Fibroblast of mammary gland (primary cell): ENCODE results near the gene ZNF532.
"Not testable (repeated sequence)": the region's sequence is repeated elsewhere in the genome, so short reads cannot be mapped to it uniquely, and the experiment has no call there.

ENCODE experiments used
- DNase-seq: peaks from one replicate; pipeline ENCODE4 v3.0.0-alpha.2; 2010; ENCODE audit warnings: low read depth
- H3K4me3 ChIP-seq: 2 replicates; pipeline ENCODE4 v1.5.1; 2011; ENCODE audit warnings: low read depth, mild to moderate bottlenecking, low read length, moderate library complexity; ENCODE audit not compliant: control insufficient read depth
- TF ChIP-seq, protein P1 (sequence below): conservative IDR thresholded peaks from 2 replicates; pipeline ENCODE4 v1.5.1; 2011; ENCODE audit warnings: low read depth, low read length, inconsistent platforms; ENCODE audit not compliant: control insufficient read depth, insufficient read depth

ZNF532 gene, protein sequence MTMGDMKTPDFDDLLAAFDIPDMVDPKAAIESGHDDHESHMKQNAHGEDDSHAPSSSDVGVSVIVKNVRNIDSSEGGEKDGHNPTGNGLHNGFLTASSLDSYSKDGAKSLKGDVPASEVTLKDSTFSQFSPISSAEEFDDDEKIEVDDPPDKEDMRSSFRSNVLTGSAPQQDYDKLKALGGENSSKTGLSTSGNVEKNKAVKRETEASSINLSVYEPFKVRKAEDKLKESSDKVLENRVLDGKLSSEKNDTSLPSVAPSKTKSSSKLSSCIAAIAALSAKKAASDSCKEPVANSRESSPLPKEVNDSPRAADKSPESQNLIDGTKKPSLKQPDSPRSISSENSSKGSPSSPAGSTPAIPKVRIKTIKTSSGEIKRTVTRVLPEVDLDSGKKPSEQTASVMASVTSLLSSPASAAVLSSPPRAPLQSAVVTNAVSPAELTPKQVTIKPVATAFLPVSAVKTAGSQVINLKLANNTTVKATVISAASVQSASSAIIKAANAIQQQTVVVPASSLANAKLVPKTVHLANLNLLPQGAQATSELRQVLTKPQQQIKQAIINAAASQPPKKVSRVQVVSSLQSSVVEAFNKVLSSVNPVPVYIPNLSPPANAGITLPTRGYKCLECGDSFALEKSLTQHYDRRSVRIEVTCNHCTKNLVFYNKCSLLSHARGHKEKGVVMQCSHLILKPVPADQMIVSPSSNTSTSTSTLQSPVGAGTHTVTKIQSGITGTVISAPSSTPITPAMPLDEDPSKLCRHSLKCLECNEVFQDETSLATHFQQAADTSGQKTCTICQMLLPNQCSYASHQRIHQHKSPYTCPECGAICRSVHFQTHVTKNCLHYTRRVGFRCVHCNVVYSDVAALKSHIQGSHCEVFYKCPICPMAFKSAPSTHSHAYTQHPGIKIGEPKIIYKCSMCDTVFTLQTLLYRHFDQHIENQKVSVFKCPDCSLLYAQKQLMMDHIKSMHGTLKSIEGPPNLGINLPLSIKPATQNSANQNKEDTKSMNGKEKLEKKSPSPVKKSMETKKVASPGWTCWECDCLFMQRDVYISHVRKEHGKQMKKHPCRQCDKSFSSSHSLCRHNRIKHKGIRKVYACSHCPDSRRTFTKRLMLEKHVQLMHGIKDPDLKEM (N-terminal part only)

GRCh38 chr18:58864146-58865032, at the start of gene ZNF532:
ZNF532 (plus strand) TSS chr18:58864877. CDS start in a region left out here.
- peak within 1 kb of the TSS; percentile 6 for H3K4me3 ChIP-seq
- DNase-seq = peak; percentile 69
- TF ChIP-seq, protein P1, sequence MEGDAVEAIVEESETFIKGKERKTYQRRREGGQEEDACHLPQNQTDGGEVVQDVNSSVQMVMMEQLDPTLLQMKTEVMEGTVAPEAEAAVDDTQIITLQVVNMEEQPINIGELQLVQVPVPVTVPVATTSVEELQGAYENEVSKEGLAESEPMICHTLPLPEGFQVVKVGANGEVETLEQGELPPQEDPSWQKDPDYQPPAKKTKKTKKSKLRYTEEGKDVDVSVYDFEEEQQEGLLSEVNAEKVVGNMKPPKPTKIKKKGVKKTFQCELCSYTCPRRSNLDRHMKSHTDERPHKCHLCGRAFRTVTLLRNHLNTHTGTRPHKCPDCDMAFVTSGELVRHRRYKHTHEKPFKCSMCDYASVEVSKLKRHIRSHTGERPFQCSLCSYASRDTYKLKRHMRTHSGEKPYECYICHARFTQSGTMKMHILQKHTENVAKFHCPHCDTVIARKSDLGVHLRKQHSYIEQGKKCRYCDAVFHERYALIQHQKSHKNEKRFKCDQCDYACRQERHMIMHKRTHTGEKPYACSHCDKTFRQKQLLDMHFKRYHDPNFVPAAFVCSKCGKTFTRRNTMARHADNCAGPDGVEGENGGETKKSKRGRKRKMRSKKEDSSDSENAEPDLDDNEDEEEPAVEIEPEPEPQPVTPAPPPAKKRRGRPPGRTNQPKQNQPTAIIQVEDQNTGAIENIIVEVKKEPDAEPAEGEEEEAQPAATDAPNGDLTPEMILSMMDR = no peak

DNA sequence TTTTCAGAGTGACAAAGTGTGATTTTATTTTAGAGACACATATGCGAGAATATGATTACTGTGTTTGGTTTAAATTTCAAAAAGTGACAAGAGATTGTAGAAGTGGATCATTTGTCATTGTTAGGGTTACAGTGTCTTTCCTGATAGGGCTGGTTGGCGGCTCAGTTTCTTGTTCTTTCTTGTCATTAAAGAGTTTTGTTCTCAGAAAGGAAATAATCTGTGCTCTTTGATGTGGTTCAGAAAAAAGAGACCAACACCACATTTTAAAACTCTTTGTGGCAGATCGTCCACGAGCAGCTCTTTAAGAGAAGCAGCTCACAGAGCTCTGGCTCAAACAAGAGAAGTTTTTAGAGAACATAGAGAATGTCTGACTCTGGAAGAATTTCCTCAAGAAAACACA, 45.6 kb upstream of the ZNF532 start:
- no peak overlapping the region for H3K4me3 ChIP-seq
- DNase-seq = no peak
- TF ChIP-seq, protein P1 = no peak

- no peak for DNase-seq
- TF ChIP-seq, protein P1 = no peak
- H3K4me3 ChIP-seq = no peak overlapping the region
Observed at GRCh38 chr18:58820251-58820650, 44.4 kb upstream of the ZNF532 start.

GRCh38 chr18:58822944-58823343, 41.7 kb upstream of the ZNF532 start:
- H3K4me3 ChIP-seq = no peak overlapping the region
- TF ChIP-seq, protein P1 = no peak
- no peak for DNase-seq

DNA sequence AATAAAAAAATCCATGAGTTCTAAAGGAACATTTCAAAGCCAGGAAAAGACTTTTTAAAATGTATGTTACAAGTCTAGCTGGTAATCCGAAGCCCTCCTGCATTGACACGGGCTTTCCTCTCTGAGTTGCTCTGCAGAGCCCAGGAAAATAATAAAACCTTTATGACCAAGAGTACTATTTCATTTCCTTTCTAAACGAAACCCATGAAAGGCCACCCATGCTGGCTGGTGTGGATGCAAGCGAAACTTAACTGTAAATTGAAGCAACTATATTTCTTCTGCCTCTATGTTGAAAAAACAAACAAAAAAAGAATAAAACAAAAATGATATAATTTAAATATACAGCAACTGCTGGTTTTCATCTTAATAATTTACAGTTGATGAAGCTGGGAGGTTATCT, 41.3 kb upstream of the ZNF532 start:
- DNase-seq = no peak
- TF ChIP-seq, protein P1 = no peak
- no peak overlapping the region for H3K4me3 ChIP-seq

DNA sequence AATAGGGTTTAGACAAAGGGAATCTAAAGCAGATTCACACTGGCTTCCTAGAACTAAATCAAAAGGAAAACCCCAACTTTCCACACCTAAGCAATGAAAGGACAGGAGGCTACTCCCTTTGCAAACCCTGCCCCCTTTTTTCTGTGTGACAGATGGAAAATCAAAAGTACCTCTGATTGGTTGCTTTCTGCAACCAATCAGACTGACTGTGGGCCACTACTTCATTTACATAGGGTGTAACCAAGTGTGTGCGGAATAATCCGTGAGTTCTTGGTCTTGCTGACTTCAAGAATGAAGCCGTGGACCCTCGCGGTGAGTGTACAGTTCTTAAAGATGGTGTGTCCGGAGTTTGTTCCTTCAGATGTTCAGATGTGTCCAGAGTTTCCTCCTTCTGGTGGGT, 37.8 kb upstream of the ZNF532 start:
- not testable (repeated sequence) for DNase-seq, H3K4me3 ChIP-seq
